Measurements from ENCODE around the gene CASZ1.

The CASZ1 gene, protein sequence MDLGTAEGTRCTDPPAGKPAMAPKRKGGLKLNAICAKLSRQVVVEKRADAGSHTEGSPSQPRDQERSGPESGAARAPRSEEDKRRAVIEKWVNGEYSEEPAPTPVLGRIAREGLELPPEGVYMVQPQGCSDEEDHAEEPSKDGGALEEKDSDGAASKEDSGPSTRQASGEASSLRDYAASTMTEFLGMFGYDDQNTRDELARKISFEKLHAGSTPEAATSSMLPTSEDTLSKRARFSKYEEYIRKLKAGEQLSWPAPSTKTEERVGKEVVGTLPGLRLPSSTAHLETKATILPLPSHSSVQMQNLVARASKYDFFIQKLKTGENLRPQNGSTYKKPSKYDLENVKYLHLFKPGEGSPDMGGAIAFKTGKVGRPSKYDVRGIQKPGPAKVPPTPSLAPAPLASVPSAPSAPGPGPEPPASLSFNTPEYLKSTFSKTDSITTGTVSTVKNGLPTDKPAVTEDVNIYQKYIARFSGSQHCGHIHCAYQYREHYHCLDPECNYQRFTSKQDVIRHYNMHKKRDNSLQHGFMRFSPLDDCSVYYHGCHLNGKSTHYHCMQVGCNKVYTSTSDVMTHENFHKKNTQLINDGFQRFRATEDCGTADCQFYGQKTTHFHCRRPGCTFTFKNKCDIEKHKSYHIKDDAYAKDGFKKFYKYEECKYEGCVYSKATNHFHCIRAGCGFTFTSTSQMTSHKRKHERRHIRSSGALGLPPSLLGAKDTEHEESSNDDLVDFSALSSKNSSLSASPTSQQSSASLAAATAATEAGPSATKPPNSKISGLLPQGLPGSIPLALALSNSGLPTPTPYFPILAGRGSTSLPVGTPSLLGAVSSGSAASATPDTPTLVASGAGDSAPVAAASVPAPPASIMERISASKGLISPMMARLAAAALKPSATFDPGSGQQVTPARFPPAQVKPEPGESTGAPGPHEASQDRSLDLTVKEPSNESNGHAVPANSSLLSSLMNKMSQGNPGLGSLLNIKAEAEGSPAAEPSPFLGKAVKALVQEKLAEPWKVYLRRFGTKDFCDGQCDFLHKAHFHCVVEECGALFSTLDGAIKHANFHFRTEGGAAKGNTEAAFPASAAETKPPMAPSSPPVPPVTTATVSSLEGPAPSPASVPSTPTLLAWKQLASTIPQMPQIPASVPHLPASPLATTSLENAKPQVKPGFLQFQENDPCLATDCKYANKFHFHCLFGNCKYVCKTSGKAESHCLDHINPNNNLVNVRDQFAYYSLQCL (N-terminal part only)

DNA sequence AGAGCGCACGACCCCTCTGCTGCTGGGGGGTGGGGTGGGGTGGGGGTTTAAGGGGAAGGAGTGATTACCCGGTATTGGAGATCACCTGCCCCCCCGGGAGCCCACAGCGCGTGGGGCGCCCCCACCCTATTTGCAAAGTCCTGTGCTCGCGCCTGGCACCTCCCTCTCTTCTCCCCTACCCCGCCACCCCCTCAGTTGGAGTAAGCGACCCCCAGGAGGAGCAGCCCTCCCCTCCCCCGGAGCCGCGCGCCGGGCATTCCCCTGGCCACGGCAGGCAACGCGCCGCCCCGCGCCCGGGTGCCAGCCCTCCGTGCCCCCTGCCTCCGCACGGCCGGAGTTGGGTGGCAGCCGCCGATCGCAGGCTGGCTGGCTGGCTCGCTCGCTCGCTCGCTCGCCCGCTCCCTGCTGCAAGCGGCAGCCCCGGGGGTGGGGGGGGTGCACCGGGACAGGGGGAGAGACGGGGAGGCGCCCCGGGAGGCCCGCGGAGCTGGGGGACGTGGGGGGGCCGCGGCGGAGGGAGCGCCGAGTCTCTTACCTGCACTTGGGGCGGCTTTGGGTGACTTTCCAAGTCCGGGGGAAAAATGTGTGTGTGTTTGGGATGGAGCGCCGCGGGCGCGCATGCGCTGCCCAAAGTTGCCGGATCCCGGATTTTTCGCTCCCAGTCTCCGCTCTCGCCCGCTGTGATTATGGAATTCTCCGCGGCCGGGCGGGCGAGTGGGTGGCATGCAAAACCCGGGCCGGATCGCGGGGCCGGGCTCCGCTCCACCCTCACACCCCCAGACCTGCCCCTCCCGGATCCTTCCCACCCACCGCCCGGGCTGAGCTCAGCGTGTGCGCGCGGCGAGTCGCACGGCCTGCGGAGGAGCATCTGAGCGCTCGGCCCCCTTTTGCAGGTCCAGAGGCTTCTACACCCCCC, at the start of gene CASZ1:
CASZ1 (minus strand) TSS at position 618 of the 916 bp plus-strand sequence. CDS start 102,757 bp downstream, outside the sequence.
- peak; percentile 61 to 96 (median 74) for DNase-seq
- intact Hi-C loops (cut with DNase I), result no loop called here

DNA sequence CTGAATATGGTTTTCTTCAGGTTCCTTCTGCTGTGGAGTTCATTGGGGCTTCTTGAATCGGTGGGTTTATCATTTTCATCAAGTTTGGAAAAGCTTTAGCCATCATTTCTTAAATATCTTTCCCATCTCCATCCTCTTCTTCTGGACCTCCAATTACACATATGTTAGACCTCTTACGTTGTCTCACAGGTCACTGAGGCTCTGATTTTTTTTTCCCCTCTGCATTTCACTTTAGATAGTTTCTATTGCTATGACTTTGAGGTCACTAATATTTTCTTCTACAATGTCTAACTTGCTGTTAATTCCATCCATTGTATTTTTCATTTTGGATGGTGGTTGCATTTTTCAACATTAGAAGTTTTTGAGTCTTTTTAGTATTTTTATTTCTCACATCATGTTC, 47.3 kb upstream of the CASZ1 start:
- DNase-seq, result no peak
- intact Hi-C loops (cut with DNase I), result no loop called here

DNA sequence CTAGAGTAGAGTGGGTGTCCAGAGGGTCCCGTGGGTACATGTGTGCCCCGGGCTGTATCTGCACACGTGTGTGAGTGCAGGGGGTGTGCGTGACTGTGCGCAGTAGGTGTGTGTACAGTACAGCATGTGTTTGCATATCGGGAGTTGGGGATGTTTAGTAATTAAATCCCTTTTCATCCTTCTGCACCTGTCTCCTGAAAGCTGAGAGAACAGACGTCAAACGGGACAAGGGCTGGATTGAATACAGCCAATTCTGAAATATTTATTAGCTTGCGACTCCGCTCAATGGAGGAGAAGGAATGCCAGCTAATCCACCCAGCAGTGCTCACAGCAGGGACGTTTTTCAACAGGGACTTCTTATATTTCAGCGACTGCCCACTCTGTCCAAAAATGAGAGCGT, 44.7 kb upstream of the CASZ1 start:
- DNase-seq, result no peak
- intact Hi-C loops (cut with DNase I), result no loop called here

DNA sequence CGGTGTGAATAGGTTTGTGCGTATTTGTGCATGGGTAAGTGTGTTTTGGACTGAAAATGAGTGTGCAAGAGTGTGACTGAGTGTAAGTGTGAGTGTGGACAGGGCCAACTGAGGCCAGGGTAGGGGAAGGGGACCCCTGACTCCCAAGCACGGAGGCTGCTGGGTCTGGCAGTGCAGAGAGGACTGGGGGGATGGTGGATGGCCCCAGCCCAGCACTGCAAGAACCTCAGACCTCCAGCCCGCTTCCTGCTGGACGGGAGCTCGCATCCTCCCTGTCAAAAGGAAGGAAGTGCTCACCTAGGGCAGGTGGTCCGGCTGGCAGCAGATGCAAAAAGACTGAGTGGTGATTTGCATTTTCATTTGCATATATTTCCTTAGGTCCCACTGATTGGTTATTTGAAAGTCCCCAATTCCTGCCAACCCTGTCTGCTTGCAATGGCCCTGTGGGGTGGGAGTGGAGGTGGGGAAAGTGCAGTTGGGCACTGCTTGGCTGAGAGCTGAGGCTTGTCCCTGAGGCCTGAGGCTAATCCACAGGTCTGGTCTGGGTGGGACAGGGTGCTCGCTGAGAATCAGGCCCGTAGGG, 42.8 kb upstream of the CASZ1 start:
- DNase-seq, result peak in 1 of 10 donors; percentile 74
- intact Hi-C loops (cut with DNase I), result no loop called here

DNA sequence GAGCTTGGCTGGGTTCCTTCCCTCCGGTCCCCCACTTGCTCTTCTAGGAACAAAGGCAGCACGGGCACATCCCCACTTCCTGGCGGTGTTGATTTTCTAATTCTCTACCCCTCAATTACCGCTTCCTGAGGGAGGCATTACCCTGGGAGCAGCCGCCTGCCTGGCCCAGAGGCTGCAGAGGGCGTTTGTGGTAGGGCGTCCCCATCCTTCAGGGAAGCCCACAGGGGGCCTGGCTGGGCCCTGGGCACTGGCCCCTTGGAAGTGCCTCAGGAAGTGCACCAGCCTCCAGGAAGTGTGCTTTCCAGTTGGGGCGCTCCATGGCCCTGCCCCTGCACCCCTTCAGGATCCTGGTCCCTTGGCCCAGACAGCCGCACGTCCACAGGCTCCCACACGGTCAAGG, 42.1 kb upstream of the CASZ1 start:
- intact Hi-C loops (cut with DNase I), result no loop called here
- no peak for DNase-seq

DNA sequence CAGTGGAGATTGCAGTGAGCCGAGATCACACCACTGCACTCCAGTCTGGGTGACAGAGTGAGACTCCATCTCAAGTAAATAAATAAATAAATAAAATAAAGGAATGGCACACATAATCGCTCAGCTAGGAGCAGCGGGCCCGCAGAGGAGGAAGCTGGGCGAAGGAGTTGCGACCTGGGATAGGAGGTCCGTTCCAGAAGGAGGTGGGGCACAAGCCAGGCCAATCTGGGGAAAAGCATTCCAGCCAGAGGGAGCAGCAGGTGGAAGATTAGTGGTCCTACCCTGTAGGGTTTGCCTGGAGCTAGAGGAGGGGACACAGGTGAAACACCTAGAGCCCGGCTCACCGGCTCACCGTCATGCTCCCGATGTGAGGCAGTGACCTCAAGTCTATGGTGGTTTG, 40.3 kb upstream of the CASZ1 start:
- intact Hi-C loops (cut with DNase I), result no loop called here
- DNase-seq, result peak in 1 of 10 donors; percentile 68

DNA sequence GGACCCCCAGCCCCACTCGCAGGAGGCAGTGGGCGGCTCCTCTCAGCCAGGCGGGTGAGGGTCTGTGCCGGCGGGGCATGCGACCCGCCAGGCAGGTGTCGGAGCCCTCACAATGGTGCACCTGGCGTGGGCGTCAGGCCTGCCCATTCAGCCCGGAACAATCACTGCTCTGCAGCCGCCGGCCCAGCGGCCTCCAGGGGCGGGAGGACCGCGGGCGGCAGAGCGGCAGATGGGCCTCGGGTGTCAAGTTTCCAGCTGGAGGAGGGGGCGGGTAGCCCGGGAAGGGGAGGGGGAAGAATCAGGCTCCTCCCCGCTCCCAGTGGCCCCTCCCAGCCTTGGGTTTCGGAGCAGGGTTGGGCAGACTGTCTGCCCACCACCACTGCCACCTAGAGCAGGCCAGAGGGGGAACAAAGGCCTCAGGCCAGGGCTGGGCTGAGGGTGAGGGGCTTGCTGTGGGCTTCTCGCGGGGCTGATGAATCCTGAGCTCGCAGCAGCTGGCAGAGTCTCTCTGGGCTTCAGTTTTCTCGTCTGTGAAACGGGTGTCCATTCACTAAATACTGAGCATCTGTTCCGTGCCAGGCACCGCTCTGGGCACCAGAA, 39.5 kb upstream of the CASZ1 start:
- DNase-seq, result peak in 1 of 10 donors; percentile 72
- intact Hi-C loops (cut with DNase I), result no loop called here

DNA sequence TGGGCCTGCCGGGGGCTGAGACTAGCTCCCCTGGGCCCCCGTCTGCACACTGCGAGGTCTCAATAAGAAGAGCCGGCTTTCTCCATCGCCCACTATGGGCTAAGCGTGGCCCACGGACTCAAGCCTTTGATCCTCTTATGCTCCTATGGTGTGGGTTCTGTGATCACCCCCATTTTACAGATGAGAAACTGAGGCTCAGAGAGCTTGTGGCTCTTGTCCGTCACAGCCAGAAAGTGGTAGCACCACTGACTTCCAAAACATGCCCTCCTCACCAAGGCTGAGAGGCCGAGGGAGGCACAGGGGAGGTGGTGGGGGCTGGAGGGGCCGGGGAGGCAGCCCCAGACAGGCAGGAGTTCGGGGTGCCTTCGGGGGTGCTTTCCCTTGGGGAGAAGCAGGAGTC, 39.0 kb upstream of the CASZ1 start:
- intact Hi-C loops (cut with DNase I), result no loop called here

DNA sequence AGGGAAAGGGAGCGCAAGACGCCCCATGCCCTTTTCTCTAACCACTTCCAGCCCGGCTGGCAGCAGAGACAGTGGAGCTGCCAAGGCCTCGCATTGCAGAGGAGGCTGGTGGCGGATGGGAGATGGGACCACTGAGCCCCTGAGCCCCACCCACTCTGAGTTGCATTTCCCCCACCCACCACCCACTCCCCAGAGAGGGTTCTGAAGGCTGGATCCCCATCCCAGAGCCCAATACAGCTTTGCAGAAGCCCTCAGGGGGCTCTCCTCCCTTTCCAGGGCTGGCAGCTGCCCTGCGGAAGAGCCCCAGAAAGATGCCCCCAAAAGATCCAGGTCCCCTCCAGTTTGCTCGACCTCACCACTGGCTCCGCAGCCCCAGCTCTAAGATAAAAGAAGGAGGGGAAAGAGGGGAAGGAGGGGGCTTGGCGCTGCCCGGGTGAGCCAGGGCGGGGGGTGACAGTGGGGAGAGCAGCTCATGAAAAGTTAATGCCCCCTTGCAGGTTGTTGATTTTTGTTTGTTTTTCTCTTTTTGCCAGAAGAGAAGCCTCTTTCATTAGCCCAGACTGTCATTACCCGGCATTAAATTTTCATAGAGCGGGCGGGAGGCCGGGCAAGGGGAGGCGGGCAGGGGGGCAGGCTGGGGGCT, 38.4 kb upstream of the CASZ1 start:
- no peak for DNase-seq
- intact Hi-C loops (cut with DNase I), result no loop called here

More for the DNA sequence above, 39.0 kb upstream of the CASZ1 start:
- no peak for DNase-seq

DNA sequence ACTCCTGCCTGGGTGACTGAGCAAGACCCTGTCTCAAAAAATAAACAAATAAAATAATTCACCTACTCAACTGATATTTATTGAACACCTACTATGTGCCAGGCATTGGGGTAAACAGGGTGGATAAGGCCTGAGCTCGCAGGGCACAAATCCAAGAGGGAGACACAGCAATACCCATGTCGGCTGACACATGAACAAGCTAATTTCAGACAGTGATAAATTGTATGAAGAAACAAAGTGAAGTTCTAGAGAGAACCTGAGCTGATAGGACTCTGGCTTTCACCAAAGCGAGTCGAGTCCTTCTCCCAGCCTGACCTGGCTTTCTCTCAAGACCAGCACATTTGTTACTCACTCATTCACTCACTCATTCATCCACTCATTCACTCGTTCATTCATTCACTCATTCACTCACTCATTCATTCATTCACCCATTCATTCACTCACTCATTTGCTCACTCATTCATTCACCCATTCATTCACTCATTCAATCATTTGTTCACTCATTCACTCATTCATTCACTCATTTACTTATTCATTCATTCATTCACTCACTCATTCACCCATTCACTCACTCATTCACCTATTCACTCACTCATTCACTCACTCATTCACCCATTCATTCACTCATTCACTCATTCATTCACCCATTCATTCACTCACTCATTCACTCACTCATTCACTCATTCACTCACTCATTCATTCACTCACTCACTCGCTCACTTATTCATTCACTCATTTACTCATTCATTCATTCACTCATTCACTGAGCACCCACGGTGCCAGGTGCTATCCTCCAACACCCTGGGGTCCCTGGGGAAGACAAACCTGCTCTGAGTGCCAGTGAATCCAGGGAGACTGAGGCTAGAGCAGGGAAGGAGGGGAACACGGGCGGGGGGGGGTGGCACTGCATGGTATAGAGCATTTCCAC, 37.4 kb upstream of the CASZ1 start:
- no peak for DNase-seq
- intact Hi-C loops (cut with DNase I), result no loop called here

DNA sequence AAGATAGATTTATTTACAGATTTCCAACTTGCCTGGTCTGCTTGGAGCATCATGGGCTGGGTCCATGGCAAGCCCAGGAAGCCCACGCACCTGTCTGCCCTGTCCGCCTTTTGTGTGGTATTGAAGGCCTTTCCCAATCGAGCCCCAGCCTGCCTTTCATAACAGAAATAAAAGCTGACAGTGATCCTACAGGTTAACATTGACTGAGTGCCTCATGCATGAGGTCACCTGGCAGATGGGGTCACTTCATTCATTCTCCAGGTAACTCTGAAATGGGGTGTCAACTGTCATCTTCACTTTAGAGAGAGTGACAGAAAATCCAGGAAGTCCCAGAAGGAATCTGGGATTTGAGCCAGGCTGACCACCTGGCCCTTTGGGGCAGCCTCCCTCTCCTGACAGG, 36.3 kb upstream of the CASZ1 start:
- DNase-seq, result no peak
- intact Hi-C loops (cut with DNase I), result no loop called here

DNA sequence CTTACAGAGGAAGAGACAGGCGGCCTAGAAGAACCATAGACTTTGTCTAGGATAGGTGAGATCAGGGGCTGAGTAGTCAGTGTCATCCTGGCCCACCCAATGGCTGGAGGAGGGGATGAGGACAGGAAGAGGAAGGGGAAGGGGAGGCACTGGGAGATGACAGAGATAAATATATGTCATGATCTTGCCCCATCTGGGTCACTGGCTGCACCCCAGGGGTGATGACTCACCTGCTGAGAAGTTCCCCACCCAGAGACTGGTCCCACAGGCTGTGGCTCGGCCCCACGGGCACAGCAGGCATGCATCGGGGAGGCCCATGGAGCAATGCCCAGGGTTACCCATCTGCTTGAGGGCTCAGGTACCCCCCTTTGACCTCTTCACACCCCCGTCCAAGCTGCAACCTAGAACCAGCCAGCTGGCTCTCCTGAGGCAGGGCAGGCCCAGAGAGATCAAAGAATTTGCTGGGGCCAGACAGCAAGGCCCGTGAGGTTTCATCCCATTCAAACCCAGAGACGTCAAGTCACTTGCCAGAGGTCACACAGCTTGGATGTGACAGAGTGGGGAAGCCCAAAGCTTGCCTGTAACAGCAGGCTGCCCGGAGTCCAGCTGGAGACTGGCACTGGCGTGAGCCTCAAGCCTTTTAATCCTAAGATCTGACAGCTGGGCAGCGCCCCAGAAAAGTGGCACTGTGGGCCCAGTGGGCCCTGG, 34.7 kb upstream of the CASZ1 start:
- intact Hi-C loops (cut with DNase I), result no loop called here
- DNase-seq, result no peak

DNA sequence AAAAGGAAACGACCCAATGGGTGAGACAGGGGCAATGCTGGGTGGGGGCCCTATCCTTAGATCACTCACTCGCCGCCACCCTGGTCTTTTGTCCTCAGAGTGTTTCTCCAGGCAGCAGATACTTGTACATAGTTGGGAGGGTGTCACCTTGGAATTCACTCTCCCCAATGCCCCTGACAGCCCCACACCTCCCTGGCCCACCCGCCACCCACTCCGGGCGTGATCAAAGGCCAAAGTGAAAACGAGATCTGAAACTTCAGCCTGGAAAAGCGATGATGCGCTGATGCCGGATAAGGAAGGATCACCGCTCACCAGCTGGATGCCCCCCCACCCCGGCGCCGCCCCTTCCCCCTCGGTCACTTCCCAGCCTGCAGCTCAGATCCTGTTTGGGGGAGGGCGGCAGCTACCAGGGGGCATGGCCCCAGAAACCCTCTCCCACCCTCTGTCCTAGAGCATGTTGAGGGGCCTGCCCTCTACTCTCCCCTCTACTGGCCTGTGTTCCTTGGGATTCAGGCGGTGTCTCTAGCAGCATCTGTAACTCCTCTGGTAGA, 33.6 kb upstream of the CASZ1 start:
- no peak for DNase-seq
- intact Hi-C loops (cut with DNase I), result no loop called here

DNA sequence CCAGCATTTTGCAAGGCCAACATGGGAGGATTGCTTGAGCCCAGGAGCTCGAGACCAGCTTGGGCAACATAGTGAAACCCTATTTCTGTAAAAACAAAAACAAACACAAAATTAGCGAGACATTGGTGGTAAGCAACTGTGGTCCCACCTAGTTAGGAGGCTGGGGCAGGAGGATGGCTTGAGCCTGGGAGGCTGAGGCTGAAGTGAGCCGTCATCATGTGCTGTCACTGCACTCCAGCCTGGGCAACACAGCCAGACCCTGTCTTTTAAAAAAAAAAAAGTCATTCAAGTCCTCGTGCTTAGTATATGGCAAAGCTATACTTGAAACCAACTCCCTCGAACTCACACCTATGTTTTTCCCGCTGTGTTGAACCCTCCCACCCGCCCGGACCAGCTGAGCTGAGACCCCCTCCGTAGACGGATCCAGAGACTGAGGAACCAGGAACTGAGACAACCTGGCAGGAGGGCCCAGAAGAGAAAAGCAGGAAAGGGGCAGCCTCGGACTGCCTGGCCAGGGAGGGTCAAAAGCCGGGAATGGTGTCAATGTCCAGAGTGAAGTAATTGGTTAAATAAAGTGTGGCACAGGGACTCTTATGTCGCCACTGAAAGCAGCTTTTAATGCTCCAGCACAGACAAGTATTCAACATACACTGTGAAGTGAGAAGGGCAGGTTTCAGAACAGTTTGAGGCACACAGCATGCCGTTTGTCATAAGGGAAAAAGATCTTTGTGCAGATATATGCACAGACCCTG, 32.8 kb upstream of the CASZ1 start:
- intact Hi-C loops (cut with DNase I), result no loop called here

DNA sequence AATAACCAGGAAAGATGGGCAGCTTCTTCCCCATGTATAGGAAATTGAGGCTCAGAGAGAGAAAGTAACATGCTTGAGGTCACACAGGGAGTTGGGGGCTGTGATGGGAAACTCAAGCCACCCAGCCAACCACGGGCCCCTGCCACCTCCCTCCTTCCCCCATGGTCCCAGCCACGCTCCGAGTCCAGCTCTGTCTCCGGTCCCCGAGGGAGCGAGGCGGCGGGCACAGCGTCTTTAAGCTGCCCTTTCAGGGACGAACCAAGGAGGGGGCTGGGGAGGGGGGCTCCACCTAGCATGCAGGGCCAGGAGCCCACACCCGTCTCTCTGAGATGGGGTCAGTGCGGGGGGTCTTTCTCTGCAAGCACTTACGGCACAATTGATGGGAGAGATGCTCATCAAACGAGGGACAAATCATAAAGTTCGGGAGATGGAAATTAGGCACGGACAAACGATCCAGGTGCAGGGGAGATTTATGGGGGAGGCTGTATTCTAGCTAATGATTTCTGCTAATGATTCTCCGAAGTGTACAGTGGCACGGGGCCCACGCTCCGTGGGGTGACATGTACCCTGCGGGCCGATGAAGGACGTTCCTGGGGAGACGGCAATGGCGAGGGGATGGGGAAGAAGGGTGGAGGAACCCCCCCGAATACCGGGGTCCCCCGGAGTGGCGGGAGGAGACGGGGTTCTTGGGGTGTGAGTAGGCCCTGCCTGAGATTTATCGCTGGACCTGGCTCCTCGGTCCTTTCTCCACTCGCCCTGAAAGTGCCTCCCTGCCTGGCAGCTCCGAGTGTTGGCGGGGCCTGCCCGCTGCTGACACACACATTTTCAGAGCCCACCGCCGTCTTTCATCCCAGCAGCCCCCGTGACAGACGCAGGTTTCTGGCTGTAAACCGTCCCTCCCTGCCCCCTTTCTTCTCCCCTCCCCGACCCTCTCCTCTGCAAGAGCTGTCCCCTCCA, 31.2 kb upstream of the CASZ1 start:
- peak in 1 of 10 donors; percentile 79 for DNase-seq
- intact Hi-C loops (cut with DNase I), result no loop called here

More for the DNA sequence above, 32.8 kb upstream of the CASZ1 start:
- no peak for DNase-seq
